HG03378 (cell line): ENCODE measurements around the gene APPBP2.
"Not testable (repeated sequence)": the region's sequence is repeated elsewhere in the genome, so short reads cannot be mapped to it uniquely, and the experiment has no call there.

ENCODE experiments used
- ATAC-seq: cut with Tn5 transposase; IDR thresholded peaks from one replicate; pipeline ENCODE4 v1.9.1; 2021; ENCODE audit warnings: mild to moderate bottlenecking, moderate library complexity; ENCODE audit not compliant: unreplicated experiment

APPBP2 gene

DNA sequence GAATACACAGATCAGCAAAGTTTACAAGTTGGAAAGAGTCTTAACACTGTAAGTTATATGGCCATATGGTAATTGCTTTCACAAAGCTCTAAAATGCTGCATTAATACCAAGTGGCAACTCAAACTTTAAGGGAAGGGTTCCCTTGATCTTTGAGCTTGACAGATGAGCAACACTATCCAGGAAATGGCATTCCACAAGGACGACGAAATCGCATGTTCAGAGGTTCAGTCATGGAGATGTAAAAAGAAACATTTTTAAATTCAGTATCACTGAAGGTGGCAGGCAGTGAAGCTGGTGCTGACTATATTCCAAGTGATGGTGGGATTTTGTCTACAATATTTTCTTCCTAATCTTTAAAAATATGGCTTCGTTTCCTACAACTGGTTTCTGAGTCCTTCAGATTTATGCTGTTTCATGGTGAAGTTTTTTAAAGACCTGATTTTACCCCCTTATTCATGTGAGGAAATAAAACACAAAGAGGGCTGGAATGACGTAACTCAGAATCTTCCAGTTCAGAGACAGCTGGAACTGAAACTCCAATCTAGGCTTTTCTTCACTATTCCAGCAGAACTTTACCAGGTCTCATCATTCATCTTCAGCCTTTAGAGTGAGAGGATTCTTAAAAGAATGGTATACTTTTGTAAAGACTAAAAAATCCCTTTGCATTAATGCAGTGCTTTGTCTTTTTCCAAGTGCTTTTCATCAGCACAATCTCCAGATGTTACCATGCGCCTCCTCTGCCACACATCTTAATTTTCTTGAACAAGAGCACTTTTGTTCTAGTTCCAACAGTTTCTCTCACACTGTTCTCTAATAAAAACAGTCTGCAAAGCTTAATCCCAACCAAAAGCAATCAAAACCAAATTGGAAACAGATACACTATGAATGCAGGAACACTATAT lies 83.5 kb downstream of the APPBP2 start:
- ATAC-seq = no peak

DNA sequence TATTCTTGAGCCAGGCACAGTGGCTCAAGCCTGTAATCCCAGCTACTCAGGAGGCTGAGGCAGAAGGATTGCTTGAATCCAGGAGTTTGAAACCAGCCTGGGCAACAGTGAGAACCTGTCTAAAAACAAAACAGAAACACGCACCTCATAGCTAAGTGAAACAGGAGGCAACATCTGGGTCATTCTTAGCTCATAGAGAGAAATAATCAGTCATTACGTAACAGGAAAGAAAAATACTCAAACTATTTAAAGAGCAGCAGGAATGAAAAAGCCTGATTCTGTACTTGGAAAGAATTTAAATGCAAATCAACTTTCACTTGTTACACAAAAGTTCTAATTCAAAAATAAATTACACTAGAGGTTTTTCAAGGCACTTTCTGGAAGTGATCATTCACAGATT lies 86.5 kb downstream of the APPBP2 start:
- no peak for ATAC-seq

DNA sequence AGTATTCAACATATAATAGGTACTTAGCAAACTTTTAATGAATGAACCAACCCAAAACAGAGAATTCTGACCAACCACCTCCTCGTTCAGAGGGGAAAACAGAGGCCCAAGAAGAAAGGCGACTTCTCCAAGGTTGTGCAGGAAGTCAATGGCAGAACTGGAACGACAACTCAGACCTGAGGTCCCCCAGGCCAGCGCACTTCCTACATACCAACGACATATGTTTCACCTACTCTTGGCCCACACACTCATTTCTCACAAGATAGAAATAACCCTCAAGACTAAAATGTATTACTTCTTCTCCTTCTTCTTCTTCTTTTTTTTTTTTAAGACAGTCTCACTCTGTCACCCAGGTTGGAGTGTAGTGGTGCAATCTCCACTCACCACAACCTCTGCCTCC lies 89.4 kb downstream of the APPBP2 start:
- ATAC-seq = no peak

DNA sequence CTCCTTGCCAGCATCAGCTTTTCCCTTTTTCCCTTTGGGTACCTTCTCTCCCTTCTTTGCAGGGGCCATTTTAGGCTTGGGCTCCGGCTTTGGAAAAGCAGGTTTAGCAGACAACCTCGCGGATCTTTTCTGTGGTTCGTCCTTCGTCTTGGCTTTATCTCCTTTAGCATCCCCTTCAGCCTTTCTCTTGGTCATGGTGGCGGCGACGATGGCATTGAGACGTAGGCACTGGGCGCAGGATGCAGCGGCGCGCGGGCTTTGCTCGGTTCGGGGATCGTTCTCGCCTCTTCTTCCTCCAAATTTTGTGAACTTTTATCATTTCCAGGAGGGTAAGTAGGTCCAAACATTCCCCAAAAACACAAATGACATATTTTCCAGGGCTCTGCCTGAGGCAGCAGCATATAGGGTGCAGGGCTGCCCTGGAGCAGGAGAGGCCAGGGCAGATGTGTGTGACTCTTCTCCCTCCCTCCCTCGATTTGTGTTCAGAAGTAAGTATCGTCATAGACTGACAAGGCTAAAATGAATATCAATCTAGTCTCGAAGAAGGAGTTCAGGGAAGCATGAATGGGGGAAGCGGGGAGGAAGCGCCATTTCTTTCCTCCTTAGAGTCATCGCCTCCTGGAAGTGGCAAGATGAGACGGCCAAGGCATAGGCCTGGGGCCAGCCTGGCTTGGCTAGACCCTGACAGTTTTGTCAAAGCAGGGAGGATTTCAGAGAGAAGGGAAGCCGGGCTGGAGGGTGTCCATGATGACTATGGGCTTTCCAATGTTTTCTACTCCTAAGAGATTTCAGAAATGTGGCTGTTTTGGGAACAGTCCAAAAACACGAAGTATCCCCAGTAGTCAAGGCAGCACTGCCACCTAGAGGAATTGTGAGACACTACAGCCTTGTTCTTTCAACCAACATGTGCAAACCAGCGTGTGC lies 90.5 kb downstream of the APPBP2 start:
- no peak for ATAC-seq

DNA sequence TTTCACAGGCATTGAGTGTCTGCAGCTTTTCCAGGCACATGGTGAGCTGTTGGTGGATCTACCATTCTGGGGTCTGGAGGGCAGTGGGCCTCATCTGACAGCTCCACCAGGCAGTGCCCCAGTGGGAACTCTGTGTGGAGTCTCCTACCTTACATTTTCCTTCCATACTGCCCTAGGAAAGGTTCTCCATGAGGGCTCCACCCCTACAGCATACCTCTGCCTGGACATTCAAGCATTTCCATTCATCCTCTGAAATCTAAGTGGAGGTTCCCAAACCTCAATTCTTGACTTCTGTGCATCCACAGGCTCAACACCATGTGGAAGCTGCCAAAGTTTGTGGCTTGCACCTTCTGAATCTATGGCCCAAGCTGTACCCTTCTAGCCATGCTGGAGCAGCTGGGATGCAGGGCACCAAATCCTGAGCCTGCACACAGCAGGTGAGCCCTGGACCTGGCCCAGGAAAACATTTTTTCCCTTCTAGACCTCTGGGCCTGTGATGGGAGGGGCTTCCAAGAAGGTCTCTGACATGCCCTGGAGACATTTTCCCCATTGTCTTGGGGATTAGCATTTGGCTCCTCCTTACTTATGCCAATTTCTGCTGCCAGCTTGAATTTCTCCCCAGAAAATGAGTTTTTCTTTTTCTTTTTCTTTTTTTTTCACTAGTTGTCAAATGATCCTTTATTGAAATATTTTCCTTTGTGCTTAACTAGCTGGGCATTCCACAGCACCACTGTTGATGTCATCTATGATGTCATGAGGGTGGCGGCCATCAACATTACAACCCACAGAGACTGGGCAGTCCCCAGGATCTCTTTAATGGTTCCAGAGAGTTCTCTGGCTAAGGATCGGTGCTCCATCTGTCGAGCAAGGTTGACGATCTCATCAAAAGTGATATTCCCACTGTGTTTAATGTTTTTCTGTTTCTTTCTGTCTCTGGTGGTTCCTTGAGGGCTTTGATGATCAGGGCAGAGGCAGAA lies 92.7 kb downstream of the APPBP2 start:
- ATAC-seq = not testable (repeated sequence)

DNA sequence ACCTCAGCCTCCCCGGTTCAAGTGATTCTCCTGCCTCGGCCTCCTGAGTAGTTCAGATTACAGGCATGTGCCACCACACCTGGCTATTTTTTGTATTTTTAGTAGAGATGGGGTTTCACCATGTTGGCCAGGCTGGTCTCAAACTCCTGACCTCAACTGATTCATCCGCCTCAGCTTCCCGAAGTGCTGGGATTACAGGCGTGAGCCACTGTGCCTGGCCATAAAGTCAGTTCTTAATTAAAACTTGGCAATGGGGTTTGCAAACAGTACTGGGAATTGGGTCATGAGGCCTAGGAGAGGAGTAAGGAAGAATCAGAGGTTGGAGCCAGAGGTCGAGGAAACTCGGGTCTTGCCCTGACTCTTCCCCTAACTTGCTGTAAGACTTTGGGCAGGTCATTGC lies 95.5 kb downstream of the APPBP2 start:
- ATAC-seq = not testable (repeated sequence)

DNA sequence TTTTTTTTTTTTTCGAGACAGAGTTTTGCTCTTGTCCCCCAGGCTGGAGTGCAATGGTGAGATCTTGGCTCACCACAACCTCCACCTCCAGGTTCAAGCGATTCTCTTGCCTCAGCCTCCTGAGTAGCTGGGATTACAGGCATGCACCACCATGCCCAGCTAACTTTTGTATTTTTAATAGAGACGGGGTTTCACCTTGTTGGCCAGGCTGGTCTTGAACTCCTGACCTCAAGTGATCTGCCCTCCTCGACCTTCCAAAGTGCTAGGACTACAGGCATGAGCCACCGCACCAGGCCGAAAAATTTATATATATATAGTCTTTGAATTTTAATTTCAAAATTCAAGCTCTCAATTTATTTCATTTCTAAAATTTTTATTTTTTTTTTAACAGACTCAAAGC lies 97.6 kb downstream of the APPBP2 start:
- not testable (repeated sequence) for ATAC-seq

DNA sequence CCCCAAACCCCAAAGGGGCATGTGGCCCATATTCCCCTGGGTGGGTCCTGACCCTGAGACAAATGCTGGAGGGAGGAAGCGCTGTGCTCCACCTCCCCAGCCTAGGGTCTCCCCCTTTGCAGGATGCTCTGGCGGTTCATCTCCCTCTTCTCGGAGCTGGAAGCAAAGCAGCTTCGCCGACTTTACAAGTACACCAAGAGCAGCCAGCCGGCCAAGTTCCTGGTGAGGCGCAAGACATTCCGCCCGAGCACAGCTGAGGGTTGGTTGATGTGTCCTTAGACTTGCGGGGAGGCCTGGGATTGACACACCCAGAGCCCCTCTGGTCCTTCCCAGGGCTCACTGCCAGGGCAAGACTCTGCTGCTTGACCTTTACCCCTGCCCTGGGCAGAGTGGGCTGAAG lies 99.4 kb downstream of the APPBP2 start:
- ATAC-seq = no peak

DNA sequence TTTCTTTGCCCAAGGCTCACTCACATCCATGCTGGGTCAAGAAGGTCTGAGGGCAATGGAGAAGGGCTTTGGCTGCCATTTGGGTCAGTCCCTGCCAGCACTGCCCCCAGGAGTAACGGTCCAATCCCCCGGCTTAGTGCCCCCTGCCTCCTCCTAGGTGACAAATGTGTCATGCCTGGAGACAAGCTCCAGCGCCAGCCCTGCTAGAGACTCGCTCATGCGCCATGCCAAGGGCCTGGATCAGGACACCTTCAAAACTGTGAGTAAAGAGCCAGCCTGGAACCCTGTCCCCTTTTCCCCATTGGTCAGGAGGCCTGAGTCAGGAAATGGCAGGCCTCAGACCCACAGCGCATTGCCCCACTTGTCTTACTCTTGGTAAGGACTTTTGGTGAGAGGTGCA lies 100.4 kb downstream of the APPBP2 start:
- ATAC-seq = no peak

DNA sequence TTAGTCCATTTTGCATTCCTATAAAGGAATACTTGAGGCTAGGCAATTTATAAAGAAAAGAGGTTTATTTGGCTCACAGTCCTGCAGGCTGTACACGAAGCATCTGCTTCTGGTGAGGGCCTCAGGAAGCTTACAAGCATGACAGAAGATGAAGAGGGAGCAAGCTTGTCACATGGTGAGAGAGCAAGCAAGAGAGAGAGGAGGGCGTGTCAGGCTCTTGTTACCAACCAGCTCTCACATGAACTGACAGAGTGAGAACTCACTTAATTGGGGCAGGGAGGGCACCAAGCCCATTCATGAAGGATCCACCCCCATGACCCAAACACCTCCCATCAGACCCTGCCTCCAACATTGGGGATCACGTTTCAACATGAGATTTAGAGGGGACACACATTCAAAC lies 102.2 kb downstream of the APPBP2 start:
- ATAC-seq = no peak

DNA sequence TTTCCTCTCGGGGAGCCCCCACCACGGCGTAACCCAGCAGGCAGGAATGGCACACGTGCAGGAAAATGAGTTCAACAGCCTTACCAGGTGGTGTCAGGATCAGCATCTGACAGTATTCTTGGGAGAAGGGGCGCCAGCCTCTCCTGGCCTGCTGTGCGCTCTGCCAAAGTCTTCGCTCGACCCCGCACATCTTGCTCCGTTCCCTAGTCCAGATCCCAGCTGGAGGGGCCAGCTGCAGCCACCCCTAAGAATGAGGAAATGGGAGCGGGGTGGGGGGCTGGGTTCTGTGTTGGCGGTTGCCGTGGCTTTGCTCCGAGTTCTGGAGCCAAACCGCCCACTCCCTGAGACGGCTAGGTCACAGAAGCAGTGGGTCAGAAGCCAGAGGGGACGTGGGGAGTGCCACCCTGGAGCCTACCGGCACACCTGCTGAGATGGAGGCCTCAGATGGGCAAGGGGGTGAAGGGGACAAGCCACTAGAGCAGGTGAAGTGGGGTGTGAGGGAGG lies 103.8 kb downstream of the APPBP2 start, which contains the start of gene CHCT1:
TSS of gene CHCT1 (plus strand) at position 328 of the 504 bp plus-strand sequence. CDS start at position 432, 104 bp downstream.
- no peak for ATAC-seq

DNA sequence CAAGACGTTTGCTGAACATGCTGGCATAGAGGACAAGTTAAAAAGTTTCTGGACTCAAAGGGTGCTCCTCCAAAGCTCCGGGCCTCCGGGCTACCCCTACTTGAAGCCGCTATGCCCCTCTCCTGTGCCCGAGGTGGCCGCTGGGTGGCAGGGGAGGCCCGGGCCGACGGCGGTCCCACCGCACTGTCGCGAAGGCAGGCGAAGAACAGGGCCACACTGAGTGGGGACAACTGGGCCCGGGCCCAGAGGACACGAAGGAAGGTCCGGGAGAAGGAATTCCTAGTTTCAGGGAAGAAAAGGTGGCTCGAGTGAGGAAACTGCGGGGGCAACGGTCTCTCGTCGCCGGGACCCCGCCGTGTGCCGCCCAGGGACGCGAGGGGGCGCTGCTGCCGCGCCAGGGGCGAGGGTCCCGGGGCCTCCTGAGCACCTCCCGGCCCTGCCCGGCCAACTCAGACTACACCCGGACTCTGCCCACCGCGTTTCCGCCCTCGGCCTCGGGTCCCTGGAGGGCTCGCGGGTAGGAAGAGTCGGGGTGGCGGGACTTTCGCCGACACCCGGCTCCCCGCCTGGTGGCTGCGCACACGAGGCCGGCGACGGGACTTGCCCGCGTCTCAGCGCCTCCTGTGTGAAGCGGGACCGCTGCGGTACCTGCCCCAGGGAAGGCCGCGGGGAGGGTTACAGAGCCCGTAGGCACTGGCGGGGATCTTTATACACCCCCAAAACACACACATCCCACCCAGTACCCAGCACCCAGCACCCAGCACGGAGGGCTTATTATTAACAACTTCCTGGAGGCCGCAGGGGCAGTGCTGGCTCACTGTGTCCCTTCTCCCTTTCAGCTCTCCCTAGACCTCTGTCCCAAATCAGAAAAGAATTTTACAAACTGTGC lies 104.5 kb downstream of the APPBP2 start:
- peak; percentile 84 for ATAC-seq

DNA sequence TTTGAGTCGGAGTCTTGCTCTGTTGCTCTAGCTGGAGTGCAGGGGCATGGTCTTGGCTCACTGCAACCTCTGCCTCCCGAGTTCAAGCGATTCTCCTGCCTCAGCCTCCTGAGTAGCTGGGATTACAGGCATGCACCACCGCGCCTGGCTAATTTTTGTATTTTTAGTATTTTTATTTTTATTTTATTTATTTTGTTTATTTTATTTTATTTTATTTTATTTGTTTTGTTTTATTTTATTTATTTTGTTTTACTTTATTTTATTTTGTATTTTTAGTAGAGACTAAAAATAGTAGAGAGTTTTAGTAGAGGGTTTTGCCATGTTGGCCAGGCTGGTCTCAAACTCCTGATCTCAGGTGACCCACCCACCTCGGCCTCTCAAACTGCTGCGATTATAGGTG lies 106.2 kb downstream of the APPBP2 start:
- not testable (repeated sequence) for ATAC-seq

DNA sequence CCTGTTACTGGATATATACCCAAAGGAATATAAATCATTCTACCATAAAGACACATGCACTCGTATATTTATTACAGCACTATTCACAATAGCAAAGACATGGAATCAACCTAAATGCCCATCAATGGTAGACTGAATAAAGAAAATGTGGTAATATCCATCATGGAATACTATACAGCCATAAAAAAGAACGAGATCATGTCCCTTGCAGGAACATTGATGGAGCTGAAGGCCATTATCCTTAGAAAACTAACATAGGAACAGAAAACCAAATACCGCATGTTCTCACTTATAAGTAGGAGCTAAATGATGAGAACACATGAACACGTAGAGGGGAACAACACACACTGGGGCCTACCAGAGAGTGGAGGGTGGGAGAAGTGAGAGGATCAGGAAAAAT lies 107.0 kb downstream of the APPBP2 start:
- not testable (repeated sequence) for ATAC-seq

DNA sequence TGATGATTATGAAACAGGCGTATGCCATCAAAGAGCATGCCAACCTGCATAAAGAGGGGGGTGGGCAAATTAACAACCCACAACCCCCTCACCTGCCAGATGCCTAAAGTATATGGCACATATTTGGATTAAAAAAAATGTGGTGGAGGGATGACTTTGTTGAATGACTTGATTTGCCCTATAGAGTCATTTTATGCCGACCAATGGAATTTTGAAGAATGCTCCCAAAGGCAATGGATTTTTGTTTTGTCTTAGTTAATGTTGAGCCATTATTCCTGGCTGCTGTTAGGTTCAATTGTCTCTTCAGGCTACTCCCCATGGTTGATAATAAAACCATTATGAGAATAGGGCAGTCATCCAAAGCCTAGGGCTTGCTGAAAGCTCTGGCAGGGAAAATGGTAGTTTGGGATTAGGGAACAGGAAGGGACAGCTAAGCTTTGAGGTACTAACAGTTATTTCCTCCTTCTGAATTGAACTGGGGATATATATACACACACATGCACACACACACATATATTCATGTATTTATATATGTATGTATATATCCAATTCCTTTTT lies 109.6 kb downstream of the APPBP2 start:
- ATAC-seq = no peak

DNA sequence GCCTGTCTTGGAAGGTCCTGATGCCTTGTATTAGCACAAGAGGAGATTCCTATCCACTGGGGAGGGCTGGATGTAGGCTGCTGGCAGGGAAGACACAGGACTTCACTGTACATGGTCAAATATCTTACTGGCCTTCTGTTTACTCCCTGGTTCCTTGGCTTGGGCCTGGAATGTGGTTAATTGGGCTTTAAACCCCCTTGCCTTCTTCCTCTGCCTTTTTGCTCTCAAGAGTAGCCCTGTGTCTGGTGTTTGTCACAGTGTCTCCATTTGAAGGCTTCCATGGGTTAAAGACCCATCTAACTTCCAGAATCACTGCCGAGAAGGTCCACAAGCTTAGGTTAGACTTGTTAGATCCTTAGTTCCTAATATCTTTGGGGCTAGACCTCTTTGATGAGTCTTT lies 110.9 kb downstream of the APPBP2 start:
- ATAC-seq = no peak

DNA sequence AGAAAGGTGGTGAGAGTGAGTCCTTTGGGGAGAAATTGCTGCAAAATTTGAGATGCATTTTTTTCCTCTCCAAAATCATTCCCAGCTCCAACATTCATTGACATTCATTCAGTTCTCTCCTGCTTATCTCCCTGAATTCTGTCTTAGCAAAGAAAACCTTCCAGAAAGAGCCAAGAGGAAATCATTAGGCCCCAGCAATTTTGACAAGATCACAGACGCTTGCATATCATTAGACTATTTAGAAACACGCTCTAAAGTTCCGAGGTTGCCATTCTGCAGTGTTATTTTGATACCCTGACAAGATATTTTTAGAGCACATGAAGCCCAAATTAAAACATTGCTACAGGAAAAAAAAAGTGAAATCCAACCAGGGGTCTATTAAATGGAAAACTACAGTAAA lies 113.3 kb downstream of the APPBP2 start:
- ATAC-seq = no peak

DNA sequence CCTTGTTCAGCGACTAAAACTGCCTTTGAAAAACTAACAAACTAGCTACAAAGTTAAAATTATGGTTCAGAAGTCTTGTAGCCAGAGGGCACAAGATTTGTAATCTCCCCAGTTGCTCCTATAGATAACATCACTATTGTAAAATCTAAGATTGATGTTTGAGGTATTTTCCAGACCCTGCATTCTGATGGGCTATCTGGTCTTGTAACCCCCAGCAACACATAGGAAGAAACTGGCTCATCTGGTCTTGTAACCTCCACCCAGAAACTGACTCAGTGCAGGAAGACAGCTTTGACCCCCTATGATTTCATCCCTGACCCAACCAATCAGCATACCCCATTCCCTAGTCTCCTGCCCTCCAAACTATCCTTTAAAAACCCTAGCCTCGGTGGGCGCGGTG lies 116.0 kb downstream of the APPBP2 start:
- ATAC-seq = no peak

DNA sequence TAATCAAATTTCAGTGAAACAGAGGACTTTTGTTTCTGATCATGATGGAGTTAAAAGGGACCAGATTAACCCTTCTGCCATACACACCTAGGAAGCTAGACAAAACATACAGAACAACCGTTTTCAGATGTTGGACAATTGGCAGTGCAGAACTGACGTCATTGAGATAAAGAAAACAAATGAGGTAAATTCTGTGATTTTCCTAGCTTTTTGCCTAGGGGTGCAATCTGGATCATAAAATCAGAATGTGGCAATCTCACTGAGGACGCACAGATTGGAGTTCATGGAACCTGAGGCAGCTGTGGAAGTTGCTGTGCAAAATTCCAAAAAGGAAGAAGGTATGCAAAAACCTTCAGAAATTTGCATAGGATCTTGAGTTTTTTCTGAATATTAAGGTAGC lies 119.2 kb downstream of the APPBP2 start:
- no peak for ATAC-seq
